Mucosa of descending colon (tissue), 3 donors: ENCODE data around the gene GCC1. TPM values are rescaled to one million over a fixed set of nuclear protein-coding genes. Genes with fewer than 3 reads are reported as not detected.
A peak's percentile ranks its signal among the peaks of the same experiment; 100 is the strongest.

Source experiments
- ATAC-seq: fragments of 200-7000 bp; cut with Tn5 transposase; one replicate; pipeline ENCODE4 v1.9.1; 2020; ENCODE audit warnings: mild to moderate bottlenecking, moderate library complexity
- DNase-seq, 3 donors: peaks; one replicate each; pipeline ENCODE4 v3.0.0-alpha.2; 2020
- H3K36me3 ChIP-seq: fragments of 200-600 bp; one replicate; pipeline ENCODE4 v1.8.0; 2021; ENCODE audit warnings: low read depth, mild to moderate bottlenecking
- H3K4me1 ChIP-seq: fragments of 200-600 bp; one replicate; pipeline ENCODE4 v1.8.0; 2021; ENCODE audit warnings: low read depth, mild to moderate bottlenecking
- H3K4me3 ChIP-seq: fragments of 200-600 bp; one replicate; pipeline ENCODE4 v1.8.0; 2021; ENCODE audit warnings: mild to moderate bottlenecking
- H3K9me3 ChIP-seq: fragments of 200-600 bp; one replicate; pipeline ENCODE4 v1.8.0; 2021; ENCODE audit warnings: mild to moderate bottlenecking
- intact Hi-C, 2 donors: fragments of 100-400 bp; cut with DNase I in 1 of 2; cut with micrococcal nuclease in 1 of 2; formaldehyde crosslinking; loops; one replicate each; pipeline versions ENCODE4 v1.11.0 to v1.11.1; 2022; cut with DNase I, micrococcal nuclease
- total RNA-seq, 3 donors: library from RNA; stranded (reverse); fragmentation: NEBNext Ultra II Directional in 2 of 3; extraction: Animal tissue kit (Norgen Biotek cat#: 25700) in 2 of 3; gene quantifications; one replicate each; pipeline versions ENCODE4 v1.2.1 to v1.2.4, GENCODE V29; 2021 to 2023
- TF ChIP-seq, protein P1 (sequence below): fragments of 200-600 bp; IDR thresholded peaks from one replicate; pipeline ENCODE4 v1.8.0; 2022; ENCODE audit warnings: antibody characterized with exemption, mild to moderate bottlenecking
- donor health status: DM: no; HTN: no; CAD: no; lungs with moderate emphysema.
- donor health status: DM: no; HTN: no; CAD: no.
- donor health status: DM: no; HTN: yes; CAD: no.

The GCC1 gene
- total RNA-seq, 3 donors from 2014 or later, result 14.8 to 18.0 (median 17.8) TPM

DNA sequence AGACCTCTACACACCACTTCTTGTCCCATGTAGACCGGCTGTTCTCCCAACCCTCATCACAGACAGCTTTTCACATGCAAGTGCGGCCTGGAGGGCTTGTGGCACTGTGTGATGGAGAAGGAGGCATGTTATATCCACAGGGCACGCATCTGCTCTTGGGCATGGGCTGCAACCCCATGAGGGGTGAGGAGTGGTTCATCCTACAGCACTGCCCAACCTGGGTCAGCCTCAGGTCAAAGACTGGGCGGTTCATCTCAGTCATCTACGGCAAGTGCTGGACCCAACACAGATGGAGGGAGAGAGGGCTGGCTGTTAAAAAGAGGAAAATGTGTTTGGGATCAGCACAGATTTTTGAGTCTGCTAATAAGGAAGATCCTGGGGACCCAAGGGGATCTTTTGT, 10.3 kb upstream of the GCC1 start:
- Histone ChIP-seq H3K4me1 (no peaks in the 10 kb centered on the region), H3K9me3 (no peaks in the 10 kb centered on the region), H3K36me3 (no peaks in the 10 kb centered on the region), H3K4me3 (no peak overlapping the region)
- TF ChIP-seq, protein P1, sequence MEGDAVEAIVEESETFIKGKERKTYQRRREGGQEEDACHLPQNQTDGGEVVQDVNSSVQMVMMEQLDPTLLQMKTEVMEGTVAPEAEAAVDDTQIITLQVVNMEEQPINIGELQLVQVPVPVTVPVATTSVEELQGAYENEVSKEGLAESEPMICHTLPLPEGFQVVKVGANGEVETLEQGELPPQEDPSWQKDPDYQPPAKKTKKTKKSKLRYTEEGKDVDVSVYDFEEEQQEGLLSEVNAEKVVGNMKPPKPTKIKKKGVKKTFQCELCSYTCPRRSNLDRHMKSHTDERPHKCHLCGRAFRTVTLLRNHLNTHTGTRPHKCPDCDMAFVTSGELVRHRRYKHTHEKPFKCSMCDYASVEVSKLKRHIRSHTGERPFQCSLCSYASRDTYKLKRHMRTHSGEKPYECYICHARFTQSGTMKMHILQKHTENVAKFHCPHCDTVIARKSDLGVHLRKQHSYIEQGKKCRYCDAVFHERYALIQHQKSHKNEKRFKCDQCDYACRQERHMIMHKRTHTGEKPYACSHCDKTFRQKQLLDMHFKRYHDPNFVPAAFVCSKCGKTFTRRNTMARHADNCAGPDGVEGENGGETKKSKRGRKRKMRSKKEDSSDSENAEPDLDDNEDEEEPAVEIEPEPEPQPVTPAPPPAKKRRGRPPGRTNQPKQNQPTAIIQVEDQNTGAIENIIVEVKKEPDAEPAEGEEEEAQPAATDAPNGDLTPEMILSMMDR, result no peak
- no peak for DNase-seq
- no peak for ATAC-seq
- intact Hi-C loops, result no loop called here

DNA sequence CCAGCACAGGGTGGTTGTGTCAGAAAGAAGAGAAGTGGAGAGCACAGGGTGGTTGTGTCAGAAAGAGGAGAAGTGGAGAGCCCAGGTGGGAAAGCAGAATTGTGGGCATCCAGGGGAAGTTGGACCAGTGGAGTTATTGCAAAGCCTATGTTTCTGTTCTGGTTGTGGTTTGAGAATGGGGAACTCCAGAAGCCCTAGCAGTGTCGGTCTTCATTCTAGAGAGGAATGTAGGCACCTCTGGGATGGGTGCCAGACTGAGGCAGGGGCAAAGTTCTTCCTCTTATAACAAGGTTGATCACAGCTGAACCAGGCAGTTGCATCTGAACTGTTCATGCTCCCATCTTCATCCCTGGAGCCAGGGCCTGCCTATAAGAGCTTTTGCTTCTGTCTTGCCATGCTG, 9.1 kb upstream of the GCC1 start:
- peak; percentile 41 for ATAC-seq
- TF ChIP-seq, protein P1, result no peak
- peaks cover 6% of the 10 kb centered on the region for H3K4me1 ChIP-seq
- intact Hi-C loops, result no loop called here
- H3K9me3 ChIP-seq, result no peaks in the 10 kb centered on the region
- H3K36me3 ChIP-seq, result no peaks in the 10 kb centered on the region
- no peak overlapping the region for H3K4me3 ChIP-seq
- DNase-seq, result peak in 1 of 3 donors; percentile 38

DNA sequence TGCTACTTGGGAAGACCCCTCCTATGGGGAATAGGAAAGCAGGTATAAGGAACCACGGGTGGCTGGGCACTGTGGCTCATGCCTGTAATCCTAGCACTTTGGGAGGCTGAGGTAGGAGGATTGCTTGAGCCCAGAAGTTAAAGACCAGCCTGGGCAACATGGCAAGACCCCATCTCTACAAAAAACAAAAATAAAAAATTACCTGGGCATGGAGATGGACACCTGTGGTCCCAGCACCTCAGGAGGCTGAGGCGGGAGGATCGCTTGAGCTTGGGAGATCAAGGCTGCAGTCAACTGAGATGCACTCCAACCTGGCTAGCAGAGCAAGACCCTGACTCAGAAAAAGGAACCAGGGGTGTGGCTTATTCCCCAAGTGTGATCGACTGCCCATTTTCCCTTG, 7.2 kb upstream of the GCC1 start:
- intact Hi-C loops, result no loop called here
- H3K4me3 ChIP-seq, result no peak overlapping the region

DNA sequence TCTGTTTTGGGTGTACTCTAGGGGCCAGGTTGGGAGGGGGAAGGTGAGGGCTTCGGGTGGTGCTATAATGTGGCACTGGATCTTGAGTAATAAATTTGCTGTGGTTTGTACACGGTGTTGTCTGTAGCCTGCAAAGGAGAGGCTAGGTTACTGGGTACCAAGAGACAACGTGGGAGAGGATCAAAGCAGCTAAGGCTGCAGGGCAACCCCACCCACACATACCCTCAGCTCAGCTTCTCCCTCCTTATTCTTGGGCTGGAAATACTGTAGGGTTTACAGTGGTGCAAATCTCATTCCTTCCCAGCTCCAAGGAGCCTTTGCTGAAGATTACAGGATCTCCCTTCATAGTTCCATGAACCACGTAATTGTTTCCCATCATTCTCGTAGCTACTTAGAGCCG, 6.2 kb upstream of the GCC1 start:
- no peak overlapping the region for H3K4me3 ChIP-seq
- ATAC-seq (no peak), DNase-seq (no peak)
- no peaks in the 10 kb centered on the region for H3K36me3 ChIP-seq
- TF ChIP-seq, protein P1, result no peak
- H3K9me3 ChIP-seq, result no peaks in the 10 kb centered on the region
- H3K4me1 ChIP-seq, result peaks cover 15% of the 10 kb centered on the region
- intact Hi-C loops, result no loop called here

More for the DNA sequence above, 7.2 kb upstream of the GCC1 start:
- H3K9me3 ChIP-seq, result no peaks in the 10 kb centered on the region
- no peaks in the 10 kb centered on the region for H3K36me3 ChIP-seq
- H3K4me1 ChIP-seq, result peaks cover 15% of the 10 kb centered on the region
- ATAC-seq, result no peak
- TF ChIP-seq, protein P1, result no peak
- DNase-seq, result no peak

DNA sequence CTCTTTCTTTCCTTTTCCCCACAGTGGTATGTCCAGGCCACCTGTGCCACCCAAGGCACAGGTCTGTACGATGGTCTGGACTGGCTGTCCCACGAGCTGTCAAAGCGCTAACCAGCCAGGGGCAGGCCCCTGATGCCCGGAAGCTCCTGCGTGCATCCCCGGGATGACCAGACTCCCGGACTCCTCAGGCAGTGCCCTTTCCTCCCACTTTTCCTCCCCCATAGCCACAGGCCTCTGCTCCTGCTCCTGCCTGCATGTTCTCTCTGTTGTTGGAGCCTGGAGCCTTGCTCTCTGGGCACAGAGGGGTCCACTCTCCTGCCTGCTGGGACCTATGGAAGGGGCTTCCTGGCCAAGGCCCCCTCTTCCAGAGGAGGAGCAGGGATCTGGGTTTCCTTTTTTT, 5.8 kb upstream of the GCC1 start:
- intact Hi-C loops, result no loop called here
- TF ChIP-seq, protein P1, result no peak
- ATAC-seq, result no peak
- no peaks in the 10 kb centered on the region for H3K9me3 ChIP-seq
- H3K36me3 ChIP-seq, result no peaks in the 10 kb centered on the region
- no peak overlapping the region for H3K4me3 ChIP-seq
- no peak for DNase-seq
- peaks cover 15% of the 10 kb centered on the region for H3K4me1 ChIP-seq

DNA sequence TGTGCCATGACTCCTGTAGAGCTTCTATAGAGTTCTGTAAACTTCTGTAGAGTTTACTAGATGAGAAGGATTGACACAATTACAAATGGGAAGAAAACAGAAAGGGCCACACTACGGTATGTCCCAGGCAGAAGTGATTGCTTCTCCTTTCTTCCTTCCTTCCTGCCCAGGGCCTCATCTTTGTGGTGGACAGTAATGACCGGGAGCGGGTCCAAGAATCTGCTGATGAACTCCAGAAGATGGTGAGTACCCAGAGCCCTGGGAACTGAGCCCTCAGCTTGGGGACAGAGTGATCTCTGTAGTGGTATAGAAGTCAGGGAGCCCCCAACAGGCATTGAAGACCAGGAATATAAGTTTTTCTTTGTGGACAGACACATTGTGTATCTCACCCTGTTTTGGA, 4.5 kb upstream of the GCC1 start:
- intact Hi-C loops, result no loop called here
- H3K9me3 ChIP-seq, result no peaks in the 10 kb centered on the region
- H3K36me3 ChIP-seq, result no peaks in the 10 kb centered on the region
- H3K4me1 ChIP-seq, result peaks cover 15% of the 10 kb centered on the region
- H3K4me3 ChIP-seq, result no peak overlapping the region
- TF ChIP-seq, protein P1, result no peak
- no peak for ATAC-seq
- DNase-seq, result no peak
